Measurements from ENCODE around the gene WNT1. TPM values are rescaled to one million over a fixed set of nuclear protein-coding genes. Genes with fewer than 3 reads are reported as not detected.

The WNT1 gene
- polyA plus RNA-seq, 5 donors: not detected

DNA sequence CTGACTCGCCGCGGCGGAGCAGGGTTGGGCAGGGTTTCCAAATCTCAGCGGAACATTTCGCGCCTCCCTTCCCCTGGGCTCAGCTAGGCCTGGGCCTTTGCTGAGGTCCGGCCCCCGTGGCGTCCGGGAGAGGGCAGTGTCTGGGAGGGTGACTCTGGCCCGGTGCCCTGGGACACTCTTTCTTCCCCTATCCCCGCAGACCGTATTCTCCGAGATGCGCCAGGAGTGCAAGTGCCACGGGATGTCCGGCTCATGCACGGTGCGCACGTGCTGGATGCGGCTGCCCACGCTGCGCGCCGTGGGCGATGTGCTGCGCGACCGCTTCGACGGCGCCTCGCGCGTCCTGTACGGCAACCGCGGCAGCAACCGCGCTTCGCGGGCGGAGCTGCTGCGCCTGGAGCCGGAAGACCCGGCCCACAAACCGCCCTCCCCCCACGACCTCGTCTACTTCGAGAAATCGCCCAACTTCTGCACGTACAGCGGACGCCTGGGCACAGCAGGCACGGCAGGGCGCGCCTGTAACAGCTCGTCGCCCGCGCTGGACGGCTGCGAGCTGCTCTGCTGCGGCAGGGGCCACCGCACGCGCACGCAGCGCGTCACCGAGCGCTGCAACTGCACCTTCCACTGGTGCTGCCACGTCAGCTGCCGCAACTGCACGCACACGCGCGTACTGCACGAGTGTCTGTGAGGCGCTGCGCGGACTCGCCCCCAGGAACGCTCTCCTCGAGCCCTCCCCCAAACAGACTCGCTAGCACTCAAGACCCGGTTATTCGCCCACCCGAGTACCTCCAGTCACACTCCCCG is 3.0 kb downstream of the WNT1 start:
- DNase-seq: no peak

DNA sequence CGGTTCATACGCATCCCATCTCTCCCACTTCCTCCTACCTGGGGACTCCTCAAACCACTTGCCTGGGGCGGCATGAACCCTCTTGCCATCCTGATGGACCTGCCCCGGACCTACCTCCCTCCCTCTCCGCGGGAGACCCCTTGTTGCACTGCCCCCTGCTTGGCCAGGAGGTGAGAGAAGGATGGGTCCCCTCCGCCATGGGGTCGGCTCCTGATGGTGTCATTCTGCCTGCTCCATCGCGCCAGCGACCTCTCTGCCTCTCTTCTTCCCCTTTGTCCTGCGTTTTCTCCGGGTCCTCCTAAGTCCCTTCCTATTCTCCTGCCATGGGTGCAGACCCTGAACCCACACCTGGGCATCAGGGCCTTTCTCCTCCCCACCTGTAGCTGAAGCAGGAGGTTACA is 3.6 kb downstream of the WNT1 start:
- no peak for DNase-seq

DNA sequence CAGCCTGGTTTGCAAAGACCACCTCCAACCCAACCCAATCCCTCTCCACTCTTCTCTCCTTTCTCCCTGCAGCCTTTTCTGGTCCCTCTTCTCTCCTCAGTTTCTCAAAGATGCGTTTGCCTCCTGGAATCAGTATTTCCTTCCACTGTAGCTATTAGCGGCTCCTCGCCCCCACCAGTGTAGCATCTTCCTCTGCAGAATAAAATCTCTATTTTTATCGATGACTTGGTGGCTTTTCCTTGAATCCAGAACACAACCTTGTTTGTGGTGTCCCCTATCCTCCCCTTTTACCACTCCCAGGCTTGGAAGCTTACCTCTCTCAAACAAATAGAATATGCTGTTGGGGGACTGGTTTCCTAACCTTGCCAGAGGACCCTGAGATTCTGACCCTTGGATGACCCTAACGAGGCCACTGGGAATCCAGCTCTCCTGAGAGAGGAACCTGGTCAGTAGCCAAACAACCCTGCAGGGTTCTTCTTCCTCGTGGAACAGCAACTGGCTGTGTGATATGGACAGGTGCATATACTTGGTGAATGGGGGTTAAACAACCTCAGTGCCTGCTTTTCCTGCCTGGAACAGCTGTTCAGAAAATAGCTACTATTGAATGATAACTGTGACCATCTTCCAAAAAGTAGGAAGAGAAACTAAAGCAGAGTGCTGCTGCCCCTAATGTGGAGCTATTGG is 4.4 kb downstream of the WNT1 start:
- DNase-seq: no peak

DNA sequence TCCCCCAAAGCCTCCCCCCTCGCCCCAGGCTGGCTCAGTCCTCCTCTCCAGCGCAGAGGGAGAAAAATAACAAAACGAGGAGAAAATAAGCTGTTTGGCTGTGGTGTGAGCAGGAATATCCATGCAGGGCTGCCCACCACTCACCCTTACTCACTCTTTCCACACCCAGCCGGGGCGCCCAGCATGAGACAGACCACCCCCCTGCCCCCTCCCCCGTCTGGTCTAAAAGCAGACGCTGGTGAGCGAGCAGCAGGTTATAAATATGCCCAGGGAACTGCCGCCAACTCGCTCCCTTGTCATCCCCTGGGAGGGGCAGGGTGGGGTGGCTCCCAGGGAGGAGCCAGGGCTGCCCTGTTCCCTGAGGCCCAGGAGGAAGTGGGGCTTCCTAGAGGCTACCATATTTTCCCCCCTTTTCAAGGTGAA is 7.4 kb downstream of the WNT1 start:
- no peak for DNase-seq

DNA sequence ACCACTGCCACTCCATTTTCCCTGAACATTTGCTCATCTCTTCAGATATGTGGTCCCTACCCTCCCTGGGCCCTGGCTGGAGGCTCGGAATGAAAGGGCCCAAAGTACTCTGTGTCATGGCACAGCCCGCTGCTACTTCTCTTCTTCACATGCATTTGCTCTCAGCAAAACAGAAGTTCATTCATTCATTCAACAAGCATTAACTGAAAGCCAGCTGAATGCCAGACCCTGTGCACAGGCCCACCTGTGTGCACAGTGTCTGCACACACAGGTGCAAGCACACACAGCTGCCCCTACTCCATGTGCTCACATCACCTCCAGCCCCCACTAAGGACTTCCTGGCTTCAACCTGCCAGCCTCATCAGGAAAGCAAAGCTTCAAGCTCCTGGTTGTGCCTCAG is 7.8 kb downstream of the WNT1 start:
- DNase-seq: no peak

DNA sequence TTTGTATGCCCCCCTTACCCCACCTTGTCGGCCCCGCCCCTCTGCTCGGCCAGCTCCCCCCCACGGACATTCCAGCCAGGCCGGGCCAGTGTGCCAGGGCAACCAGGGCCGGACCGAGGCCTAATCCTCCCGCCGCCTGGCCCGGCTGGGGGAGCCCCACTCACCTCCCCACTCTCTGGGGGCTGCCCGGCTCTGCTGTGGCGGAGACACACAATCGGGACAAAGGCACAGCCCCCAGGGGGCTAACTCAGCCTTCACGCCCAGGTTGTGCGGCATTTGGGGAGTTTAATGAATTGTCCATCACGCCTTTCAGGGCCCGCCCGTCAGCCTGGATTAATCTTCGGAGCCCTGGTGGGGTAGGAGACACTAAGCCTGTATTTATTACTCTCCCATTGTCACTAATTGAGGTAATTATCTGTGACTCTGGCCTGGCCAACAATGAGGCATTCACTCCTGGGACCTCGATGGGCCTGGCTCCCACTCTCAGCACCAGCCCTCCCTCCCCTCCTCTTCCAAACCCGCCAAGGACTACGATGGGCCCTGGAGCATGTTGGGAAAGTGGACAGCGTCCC is 8.7 kb downstream of the WNT1 start:
- DNase-seq: no peak

DNA sequence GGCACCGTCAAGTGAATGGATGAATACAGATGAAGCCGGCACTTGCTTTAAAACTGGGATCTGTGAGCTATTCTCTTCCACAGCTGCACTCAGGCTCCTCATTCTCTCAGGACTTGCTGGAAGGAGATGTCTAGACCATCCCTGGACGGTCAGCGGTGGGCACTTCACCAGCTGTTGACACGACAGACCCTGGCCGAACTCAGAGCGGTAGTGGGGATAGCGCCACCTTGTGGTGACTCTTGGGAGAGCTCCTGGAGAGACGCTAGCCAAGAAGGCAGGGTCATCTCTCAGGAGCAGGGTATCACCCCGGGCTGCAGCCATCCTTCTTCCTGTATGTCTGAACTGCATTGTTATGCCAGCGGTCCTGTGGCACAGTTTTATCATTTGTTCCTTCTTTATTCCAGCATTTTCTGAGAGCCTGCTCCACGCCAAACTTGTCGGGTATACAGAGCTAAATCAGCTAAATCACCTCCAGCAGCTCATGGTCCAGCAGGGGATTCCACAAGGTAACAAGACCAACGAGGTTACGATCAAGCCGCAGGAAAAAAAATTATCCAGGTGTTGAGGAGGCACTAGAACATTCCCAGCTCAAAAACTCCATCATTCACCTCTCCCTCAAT is 10.0 kb downstream of the WNT1 start:
- DNase-seq: no peak

DNA sequence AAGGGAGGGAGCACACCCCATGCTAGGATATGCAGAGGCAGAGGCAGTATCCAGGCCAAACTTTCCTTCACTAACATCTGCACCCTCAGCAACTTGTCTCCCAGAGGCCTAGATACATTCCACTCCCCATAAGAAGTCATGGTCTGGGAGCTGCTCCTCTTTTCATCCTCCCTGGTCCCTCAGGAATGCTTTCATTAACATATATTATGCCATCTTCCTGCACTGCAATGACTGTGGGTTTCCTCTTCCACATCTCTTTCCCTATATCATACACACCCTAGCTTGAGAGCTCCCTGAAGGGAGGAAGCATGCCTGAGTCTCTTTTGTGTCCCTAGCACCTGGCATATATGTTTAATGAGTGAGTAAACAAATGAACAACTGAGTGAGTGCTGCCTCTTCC is 12.4 kb downstream of the WNT1 start:
- no peak for DNase-seq

DNA sequence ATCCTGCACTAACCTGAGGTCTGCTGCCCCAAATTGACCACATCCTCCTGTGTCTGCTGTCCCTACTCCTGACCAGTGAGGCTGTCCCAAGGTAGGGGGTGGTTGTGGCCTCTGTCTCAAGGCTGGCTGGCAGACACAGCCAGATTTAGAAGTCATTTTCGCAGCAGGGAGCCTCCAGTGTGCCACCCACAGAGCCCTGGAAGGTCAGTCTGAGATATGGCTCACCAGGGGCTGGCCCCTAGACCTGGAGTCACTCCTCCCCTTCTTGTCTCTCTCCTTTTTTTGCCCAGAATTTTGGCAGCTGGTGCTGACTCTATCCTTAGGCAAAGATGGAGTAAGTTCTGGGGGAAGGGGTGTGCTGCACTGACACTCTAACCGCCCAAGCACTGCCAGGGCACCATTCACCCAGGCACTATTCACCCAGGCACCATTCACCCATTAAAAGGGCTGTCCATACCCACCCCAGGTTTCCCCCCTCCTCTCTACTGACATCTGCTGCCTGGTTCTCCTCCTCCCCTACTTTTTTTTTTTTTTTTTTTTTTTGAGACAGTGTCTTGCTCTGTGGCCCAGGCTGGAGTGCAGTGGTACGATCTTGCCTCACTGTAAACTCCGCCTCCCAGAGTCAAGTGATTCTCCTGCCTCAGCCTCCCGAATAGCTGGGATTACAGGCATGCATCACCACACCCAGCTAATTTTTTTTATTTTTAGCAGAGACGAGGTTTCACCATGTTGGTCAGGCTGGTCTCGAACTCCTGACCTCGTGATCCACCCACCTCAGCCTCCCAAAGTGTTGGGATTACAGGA is 13.3 kb downstream of the WNT1 start:
- no peak for DNase-seq

DNA sequence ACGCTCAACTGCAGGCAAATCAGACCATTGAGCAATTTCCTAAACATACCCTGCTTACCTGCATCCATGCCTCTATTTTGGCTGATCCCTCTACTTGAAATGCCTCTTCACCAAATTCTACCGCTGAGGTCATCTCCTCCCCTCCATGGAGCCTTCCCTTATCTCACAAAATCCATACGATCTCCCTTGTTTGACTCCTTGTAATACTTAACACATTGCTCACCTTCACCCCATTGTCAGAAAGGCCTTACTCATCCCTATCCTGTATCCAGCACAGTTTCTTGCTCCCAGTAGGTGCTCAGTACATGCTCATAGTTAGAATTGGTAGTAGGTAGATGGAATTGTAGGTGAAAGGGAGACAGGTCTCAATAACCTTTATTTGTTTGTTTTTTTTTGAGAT is 15.7 kb downstream of the WNT1 start:
- no peak for DNase-seq

DNA sequence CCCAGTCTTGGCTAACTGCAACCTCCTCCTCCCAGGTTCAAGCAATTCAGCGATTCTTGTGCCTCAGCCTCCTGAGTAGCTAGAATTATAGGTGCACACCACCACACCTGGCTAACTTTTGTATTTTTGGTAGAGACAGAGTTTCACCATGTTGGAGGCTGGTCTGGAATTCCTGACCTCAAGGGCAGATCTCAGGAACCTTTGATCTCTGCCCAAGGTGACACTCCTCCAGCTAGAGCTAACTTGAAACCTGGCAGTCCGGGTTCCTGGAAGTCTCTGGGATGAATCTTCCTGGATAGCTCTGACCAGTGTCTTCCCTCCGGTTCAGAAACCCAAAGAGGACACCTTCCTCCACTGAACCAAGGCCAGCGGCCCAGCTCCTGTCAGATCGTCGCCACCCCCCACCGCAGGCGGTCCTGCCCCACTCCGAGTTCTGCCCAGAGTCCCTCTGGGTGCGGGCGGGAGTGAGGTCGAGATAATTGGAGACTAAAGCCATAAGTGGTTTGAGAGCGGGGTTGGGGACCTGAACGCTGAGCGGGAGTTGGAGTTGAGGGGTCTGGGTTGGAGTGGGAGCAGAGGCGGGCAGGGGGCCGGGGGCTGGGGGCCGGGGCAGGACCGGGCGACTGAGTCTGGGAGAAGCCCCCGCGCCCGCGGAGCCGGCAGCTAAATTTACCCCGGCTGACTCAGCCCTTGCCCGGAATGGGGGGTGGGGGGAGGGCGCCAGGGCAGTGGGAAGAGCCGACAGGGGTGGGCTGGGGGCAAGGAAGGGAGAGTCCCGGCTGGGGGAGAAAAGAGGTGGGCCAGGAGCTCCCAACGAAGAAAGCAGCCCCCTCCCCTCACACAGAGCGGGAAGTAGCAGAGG is 16.3 kb downstream of the WNT1 start:
- DNase-seq: no peak

DNA sequence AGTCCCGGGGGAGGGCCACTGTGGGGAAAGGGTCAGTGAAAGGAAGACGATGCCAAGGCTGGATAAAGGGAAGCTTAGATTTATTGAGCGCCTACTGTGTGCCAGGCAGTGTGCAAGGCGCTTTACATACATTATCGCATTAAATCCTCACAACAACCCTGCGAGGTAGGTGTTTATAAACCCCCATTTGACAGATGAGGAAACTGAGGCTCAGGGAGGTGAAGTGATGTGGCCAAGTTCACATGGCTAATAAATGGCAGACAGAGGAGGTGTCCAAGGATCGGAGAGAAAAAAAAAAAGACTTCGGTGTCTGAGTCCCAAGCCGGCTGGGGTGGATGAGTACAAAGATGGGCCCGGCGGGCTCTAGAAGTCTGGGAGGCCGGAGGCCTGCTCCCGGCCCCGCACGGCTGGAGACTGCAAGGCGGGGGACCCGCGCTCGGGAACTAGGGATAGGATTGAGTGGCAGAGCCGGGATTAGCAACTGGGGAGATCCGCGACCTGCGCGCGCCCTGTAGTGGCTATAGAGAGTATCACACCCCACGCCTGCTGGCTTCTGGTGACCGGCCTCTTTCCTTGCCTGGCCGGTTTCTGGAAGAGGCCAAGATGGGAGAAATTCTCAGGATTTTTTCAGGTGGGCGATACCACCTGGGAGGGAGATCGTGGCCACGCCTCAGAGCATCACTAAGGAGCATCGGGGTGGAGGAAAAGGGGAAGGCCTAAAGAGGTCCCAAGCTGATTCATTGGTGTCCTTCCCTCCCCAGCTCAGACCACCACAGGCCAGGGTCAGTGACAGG is 17.2 kb downstream of the WNT1 start:
- peak; percentile 67 to 77 for DNase-seq

DNA sequence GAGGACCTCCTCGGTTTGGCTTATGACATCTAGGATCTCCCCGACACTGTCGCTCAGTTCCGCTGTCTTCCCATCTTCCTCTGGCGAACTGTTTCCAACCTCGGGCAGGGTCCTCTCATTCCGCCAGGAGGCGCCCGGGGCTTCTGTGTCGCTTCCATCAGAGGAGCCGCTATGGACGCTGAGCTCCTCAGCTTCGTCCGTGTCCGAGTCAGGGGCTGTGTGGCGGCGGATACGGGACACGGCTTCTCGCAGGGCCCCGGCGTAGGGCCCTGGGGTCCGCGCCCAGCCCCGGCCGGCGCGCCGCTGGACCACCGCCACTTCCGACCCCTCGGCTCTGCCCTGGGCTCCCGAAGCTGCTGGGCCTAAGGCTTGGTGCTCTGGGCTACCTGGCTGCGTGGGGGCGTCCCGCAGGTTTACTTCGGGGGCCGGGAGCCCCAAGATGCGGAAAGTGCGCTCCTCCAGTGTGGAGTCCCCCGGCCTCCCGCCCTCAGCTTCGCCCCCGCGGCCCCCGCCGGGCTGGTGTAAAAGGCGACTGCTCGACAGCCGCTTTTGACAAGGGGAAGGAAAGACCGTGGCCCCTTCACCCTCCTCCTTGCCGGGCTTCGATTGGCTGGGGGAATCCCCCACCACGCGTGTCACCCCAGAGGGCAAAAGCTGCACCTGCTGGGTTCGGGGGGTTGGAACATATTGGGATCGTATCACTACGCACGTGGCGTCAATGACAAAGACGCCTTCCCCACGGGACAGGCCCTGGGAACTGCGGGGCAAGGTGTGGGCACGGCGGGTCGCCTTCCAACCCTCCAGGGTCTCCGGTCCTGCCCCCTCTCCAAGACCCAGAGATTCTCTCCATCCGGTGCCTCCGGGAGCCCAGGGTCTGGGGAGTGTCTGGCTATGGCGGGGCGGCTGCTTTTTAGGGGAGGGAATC is 18.9 kb downstream of the WNT1 start:
- no peak for DNase-seq

DNA sequence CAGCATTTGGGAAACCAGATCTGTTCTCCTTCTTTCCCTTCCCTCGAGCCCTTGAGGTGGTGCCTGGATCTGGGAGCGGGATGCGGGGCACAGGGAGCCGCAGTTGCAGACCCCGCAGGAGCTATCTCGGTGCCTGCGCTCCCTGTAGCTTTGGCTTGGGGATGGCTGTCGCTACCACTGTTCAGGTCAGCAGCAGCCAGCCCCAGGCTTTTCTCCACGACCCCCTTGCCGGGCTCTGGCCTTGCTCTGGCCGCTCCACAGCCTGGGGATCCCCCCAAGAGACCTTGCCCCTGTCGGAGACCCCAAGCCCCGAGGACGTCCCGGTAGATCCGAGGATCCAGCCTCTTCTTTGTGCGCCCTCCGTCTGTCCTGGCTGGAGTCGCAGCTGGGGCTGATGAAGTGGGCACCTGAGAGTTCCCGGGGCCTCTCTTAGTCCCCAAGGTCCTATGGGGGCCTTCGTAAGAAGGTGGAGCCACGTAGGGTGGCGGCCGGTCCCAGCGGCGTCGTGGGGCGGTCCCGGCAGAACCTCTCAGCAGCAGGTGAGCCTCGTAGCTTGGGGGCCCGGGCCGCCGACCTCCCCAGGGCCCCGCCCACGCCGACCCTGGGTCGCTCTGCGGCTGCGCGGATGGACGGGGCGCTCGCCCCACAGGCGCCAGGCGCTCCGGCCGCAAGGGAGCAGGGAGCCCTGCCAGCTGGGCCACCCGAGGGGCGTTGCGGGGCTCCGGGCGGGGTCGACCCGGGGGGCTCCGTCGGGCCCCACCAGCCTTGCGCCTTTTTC is 19.8 kb downstream of the WNT1 start:
- no peak for DNase-seq

DNA sequence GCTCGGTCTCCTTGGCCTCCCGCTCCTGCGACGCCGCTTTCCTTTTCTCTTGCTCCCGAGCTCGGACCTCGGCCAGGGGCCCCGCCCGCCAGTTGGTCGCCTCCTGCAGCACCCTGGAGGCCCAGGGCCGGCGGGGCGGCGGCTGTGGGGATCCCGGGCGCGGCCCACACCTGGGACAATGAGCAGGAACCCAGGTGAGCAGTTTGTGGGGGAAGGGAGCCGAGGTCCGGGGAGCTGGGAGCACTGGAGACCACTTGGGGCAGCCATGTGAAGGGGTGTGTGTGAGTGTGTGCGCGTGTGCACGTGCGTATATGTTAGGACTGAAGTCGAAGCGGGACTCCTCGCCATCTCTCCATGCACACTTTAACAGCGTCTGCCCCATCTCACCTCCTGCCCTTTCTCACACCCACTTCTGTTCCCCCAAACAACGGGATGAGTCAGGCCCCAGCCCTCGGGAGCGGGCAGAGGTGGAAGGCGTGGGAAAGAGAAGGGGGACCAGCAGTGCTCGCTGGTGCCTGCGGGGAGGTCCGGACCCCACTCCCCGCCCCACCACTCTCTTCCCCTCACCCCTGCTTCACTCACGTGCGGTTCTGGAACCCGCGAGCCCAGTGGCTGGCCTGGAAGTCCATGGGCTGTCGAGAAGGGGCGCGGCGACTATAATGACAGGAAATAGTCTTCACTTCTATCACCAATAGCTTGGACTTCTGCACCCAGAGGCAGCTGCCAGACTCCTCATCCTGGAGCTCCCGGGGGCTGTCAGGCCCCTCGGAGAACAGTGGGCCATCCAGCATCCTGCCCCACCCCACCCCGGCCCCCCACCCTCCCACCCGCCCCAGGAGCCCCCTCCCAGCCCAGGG is 20.6 kb downstream of the WNT1 start:
- DNase-seq: no peak

DNA sequence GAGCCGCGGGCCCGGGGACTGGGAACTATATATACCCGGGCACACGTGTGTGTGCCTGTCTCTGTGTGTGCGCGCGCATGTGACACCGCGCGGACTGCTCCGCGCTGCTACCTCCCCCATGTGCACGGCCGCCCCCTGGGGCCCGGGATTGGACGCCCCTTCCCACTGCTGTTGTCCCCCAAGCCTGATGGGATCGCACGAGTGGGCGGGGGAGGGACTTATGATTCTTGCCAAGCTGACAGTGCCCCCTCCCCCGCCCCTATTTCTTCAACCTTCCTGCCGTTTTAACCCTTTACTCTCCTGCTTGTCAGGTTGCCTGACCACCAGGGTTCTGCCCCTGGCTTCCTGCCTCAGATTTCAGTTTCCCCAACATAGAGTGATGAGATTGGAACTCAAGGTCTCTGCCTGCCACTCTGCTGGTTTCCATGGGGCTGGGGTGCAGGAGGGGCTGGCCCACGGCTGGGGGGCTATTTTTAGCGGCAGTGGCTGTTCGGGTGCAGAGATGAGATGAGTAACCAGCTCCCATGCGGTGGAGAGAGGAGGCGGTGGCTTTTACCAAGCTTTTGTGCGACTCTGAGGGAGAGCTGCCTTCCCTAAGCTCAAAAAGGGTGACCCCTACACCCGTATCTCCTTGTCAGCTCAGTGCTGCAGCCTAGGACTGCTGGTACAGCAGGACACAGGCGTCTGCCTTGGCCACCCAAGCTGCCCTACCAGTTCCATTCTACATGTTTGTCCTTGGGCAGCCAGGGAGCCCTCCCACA is 21.4 kb downstream of the WNT1 start, which contains the start of gene DDN:
DDN (minus strand) TSS at position 5 of the 761 bp plus-strand sequence. CDS start 88 bp downstream, outside the sequence.
- no peak for DNase-seq
